Psoas muscle (tissue), 8 donors: ENCODE data around the gene RFX7. TPM values are rescaled to one million over a fixed set of nuclear protein-coding genes. Genes with fewer than 3 reads are reported as not detected.

Experiments
- ATAC-seq, 4 donors: fragments of 200-7000 bp; cut with Tn5 transposase; one replicate each; pipeline ENCODE4 v1.9.1; 2020; ENCODE audit warnings: moderate library complexity in 3 of 4, mild to moderate bottlenecking in 2 of 4
- DNase-seq, 2 donors: peaks; one replicate each; pipeline ENCODE4 v3.0.0-alpha.2; 2020
- H3K27ac ChIP-seq: fragments of 200-600 bp; one replicate; pipeline ENCODE4 v1.8.0; 2022
- H3K27me3 ChIP-seq, 3 donors: fragments of 200-600 bp in 1 of 3; one replicate each; pipeline versions ENCODE4 v1.6.1 to v1.8.0; 2013 to 2022; ENCODE audit warnings: low read length in 2 of 3, mild to moderate bottlenecking in 2 of 3, moderate library complexity in 1 of 3; ENCODE audit not compliant: insufficient read depth in 3 of 3
- H3K36me3 ChIP-seq, 2 donors: fragments of 200-600 bp in 1 of 2; one replicate each; pipeline versions ENCODE4 v1.6.1 to v1.8.0; 2013 to 2022; ENCODE audit warnings: low read depth in 1 of 2, mild to moderate bottlenecking in 1 of 2, moderate library complexity in 1 of 2; ENCODE audit not compliant: insufficient read depth in 1 of 2
- H3K4me1 ChIP-seq: fragments of 200-600 bp; one replicate; pipeline ENCODE4 v1.8.0; 2022
- H3K4me3 ChIP-seq: fragments of 200-600 bp; one replicate; pipeline ENCODE4 v1.8.0; 2022; ENCODE audit warnings: mild to moderate bottlenecking
- H3K9me3 ChIP-seq: fragments of 200-600 bp; one replicate; pipeline ENCODE4 v1.8.0; 2022
- CTCF ChIP-seq: fragments of 200-600 bp; IDR thresholded peaks from one replicate; pipeline ENCODE4 v1.8.0; 2022; ENCODE audit warnings: antibody characterized with exemption
- WGBS, 3 donors: extraction: QIAGEN DNeasy Blood & Tissue Kit; methylation state at CpG; one replicate each; pipeline versions ENCODE4 v1.1.6 to v1.1.7; 2013; 5-methylcytosine and 5-hydroxymethylcytosine counted together
- intact Hi-C, 2 donors: fragments of 100-400 bp; cut with DNase I; formaldehyde crosslinking; loops; one replicate each; pipeline versions ENCODE4 v1.11.0 to v1.14.2; 2022
- polyA plus RNA-seq, 3 donors: library from polyadenylated mRNA; stranded (reverse); fragments of 200-250 nt; gene quantifications; one replicate each; pipeline ENCODE4 v1.2.3, GENCODE V29; 2013
- total RNA-seq, 4 donors: library from RNA; stranded (reverse); fragmentation: NEBNext Ultra II Directional in 2 of 4; extraction: Animal tissue kit (Norgen Biotek cat#: 25700) in 2 of 4; gene quantifications; one replicate each; pipeline versions ENCODE4 v1.2.1 to v1.2.4, GENCODE V29; 2021 to 2023
- donor health status: healthy with polysubstance abuse.
- donor health status: DM: no; HTN: no; CAD: no; lungs with moderate emphysema.
- donor health status: Bipolar disorder and iron deficiency.
- donor health status: healthy.
- donor health status: DM: yes; HTN: yes; CAD: no.
- donor health status: DM: no; HTN: no; CAD: no.
- donor health status: DM: no; HTN: no; CAD: no.
- donor health status: DM: yes; HTN: yes; CAD: no.

Gene RFX7
- total and polyA plus RNA-seq, 7 donors, result 0.83 to 17.6 (median 11.8) TPM

GRCh38 chr15:56254265-56254664 is 10.6 kb upstream of the RFX7 start:
- H3K9me3 ChIP-seq, result peaks cover under 1% of the 10 kb centered on the region
- DNase-seq (no peak), ATAC-seq (no peak)
- TF ChIP-seq CTCF, result no peak
- H3K27ac ChIP-seq, result no peak overlapping the region
- intact Hi-C loops, result loop anchor here in 1 of 2 donors (5.0 kb wide), 1 partner anchor 158 kb away; no protein-coding TSS in a partner anchor
- H3K27me3 ChIP-seq, result no peaks in the 10 kb centered on the region
- H3K4me3 ChIP-seq, result no peak overlapping the region
- H3K4me1 ChIP-seq, result peaks cover 7% of the 10 kb centered on the region
- H3K36me3 ChIP-seq, result no peaks in the 10 kb centered on the region

GRCh38 chr15:56252386-56252785 is 8.7 kb upstream of the RFX7 start:
- ATAC-seq (no peak), DNase-seq (no peak)
- TF ChIP-seq CTCF, result no peak
- intact Hi-C loops, result loop anchor here in 1 of 2 donors (5.0 kb wide), 1 partner anchor 160 kb away; no protein-coding TSS in a partner anchor
- Histone ChIP-seq H3K4me1 (peaks cover 7% of the 10 kb centered on the region), H3K27me3 (no peaks in the 10 kb centered on the region), H3K9me3 (no peaks in the 10 kb centered on the region), H3K36me3 (no peaks in the 10 kb centered on the region), H3K27ac (no peak overlapping the region), H3K4me3 (no peak overlapping the region)
- WGBS, 3 donors, result 42 to 59% (median 47%) methylated on average over 2 of the region's 2 CpGs

GRCh38 chr15:56251315-56252095 is 7.8 kb upstream of the RFX7 start:
- Histone ChIP-seq H3K9me3 (no peaks in the 10 kb centered on the region), H3K27me3 (no peaks in the 10 kb centered on the region), H3K4me3 (no peak overlapping the region), H3K36me3 (no peaks in the 10 kb centered on the region), H3K4me1 (peaks cover 7% of the 10 kb centered on the region), H3K27ac (peak overlapping the region; percentile 30)
- ATAC-seq, result peak in 3 of 4 donors; percentile 61 to 80 (median 72)
- no peak for DNase-seq
- 54 to 69% (median 59%) methylated on average over 4 of the region's 4 CpGs for WGBS, 3 donors
- intact Hi-C loops, result loop anchor here in 1 of 2 donors (5.0 kb wide), 1 partner anchor 161 kb away; no protein-coding TSS in a partner anchor
- no peak for TF ChIP-seq CTCF

GRCh38 chr15:56250626-56251025 is 6.9 kb upstream of the RFX7 start:
- Histone ChIP-seq H3K36me3 (no peaks in the 10 kb centered on the region), H3K4me3 (no peak overlapping the region), H3K4me1 (peaks cover 10% of the 10 kb centered on the region), H3K27ac (peak overlapping the region; percentile 30), H3K27me3 (no peaks in the 10 kb centered on the region), H3K9me3 (no peaks in the 10 kb centered on the region)
- 91 to 100% (median 92%) methylated on average over 1 of the region's 1 CpG for WGBS, 3 donors
- intact Hi-C loops, result loop anchor here in 1 of 2 donors (5.0 kb wide), 1 partner anchor 162 kb away; no protein-coding TSS in a partner anchor
- TF ChIP-seq CTCF, result no peak
- no peak for ATAC-seq
- no peak for DNase-seq
